ENCODE measurements around the gene IRF4.

Gene IRF4

GRCh38 chr6:379410-380181 lies 12.0 kb upstream of the IRF4 start:
- no peak overlapping the region for H3K4me3 ChIP-seq (ENCODE audit: low read depth, low read length)
- no peak for TF ChIP-seq CTCF (IDR thresholded peaks at IDR 0.05; ENCODE audit: low read depth, low read length, missing control alignments)
- no peak for DNase-seq (ENCODE audit: low read depth)

GRCh38 chr6:380234-381218 lies 11.0 kb upstream of the IRF4 start:
- no peak overlapping the region for H3K4me3 ChIP-seq (ENCODE audit: low read depth, low read length)
- no peak for TF ChIP-seq CTCF (IDR thresholded peaks at IDR 0.05; ENCODE audit: low read depth, low read length, missing control alignments)
- no peak for DNase-seq (ENCODE audit: low read depth)

- no peak overlapping the region; the same call in 1 of the 2 replicates for H3K4me3 ChIP-seq (ENCODE audit: low read depth, low read length)
- TF ChIP-seq CTCF (IDR thresholded peaks at IDR 0.05; ENCODE audit: low read depth, low read length, missing control alignments): no peak
- DNase-seq (ENCODE audit: low read depth): no peak
These were observed 9.7 kb upstream of the IRF4 start for GRCh38 chr6:381742-382461.

- H3K4me3 ChIP-seq (ENCODE audit: low read depth, low read length): no peak overlapping the region
- no peak for DNase-seq (ENCODE audit: low read depth)
- TF ChIP-seq CTCF (IDR thresholded peaks at IDR 0.05; ENCODE audit: low read depth, low read length, missing control alignments): no peak
These were observed 8.4 kb upstream of the IRF4 start for GRCh38 chr6:382883-383810.

- TF ChIP-seq CTCF (IDR thresholded peaks at IDR 0.05; ENCODE audit: low read depth, low read length, missing control alignments): no peak
- DNase-seq (ENCODE audit: low read depth): no peak
- no peak overlapping the region for H3K4me3 ChIP-seq (ENCODE audit: low read depth, low read length)
These were observed 7.7 kb upstream of the IRF4 start for GRCh38 chr6:383856-384255.

GRCh38 chr6:384898-385297 lies 6.7 kb upstream of the IRF4 start:
- DNase-seq (ENCODE audit: low read depth): no peak
- H3K4me3 ChIP-seq (ENCODE audit: low read depth, low read length): no peak overlapping the region
- no peak for TF ChIP-seq CTCF (IDR thresholded peaks at IDR 0.05; ENCODE audit: low read depth, low read length, missing control alignments)

Data from GM12864 (cell line).